ENCODE results near the gene REPIN1.

REPIN1 gene

DNA sequence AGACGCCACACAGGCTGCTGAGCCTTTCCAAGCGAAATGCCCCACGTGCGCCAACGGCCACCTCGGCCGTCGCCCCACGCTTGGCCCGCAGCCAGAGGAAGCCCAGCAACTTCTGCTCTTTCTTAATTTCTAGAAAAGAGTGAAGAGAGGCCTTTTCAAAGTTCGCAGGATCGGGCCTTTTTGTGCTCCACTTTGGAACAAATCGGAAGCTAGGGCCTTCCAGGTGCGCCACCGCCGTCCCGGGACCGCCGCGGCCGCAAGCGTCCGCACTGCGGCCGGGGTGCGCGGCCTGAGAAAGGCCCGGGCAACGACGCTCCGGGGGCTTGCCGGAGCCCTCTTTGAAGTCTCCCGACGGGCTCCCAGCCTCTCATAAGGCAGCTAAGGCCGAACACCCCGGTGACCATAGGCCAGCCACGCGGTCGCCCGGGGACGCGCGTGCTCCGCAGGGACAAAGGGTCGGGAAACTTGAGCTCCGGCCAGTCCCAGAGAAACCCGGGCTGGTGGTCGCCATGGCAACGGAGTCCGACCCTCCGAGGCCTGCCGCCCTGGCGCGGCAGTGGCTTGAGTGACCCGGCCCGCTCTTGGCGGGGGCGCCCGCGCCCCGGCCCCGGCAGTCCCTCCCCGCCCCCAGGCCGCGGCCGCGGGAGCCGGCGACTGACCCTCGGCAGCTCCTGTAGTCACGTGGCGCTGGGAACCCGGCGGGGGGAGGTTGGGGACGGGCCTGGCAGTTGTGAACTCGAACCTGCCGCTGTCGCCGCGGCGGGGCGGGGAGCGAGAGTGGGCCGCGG lies at the start of gene REPIN1:
TSS of gene REPIN1 (plus strand) at position 727 of the 788 bp plus-strand sequence. CDS start 890 bp downstream, outside the sequence.
- DNase-seq: peak; percentile 28

DNA sequence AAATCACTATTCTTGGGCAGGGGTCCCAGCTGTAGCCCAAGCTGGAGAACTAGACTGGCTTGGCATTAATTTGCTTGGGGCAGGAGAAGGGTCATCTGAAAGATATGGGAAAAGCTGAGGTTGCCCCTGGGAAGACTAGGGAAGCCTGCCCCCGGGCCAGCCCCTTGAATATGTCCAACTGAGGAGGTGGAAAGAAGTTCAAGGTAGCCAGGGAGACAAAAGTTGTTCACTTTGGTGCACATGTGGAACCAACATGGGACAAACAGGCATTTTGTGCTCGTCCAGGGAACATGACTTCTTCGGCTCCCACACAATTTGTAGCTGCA lies 46.9 kb upstream of the REPIN1 start:
- no peak for DNase-seq

DNA sequence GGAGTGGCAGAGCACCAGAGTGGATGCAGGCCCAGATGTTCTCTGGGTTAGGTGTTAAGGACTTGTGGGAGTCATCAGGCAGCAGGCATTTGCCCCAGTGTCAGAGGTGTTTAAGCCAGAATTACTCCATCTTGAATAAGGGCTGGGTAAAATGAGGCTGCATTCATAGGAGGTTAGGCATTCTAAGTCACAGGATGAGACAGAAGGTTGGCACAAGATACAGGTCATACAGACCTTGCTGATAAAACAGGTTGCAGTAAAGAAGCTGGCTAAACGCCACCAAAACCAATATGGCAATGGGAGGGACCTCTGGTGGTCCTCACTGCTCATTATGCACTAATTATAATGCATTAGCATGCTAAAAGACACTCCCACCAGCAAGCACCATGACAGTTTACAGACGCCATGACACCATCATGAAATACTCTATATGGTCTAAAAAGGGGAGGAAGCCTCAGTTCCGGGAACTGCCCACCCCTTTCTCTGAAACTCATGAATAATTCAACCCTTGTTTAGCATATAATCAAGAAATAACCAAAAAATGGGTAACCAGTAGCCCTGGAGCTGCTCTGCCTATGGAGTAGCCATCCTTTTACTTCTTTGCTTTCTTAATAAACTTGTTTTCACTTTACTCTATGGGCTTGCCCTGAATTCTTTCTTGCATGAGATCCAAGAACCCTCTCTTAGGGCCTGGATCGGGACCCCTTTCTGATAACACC lies 46.3 kb upstream of the REPIN1 start:
- no peak for DNase-seq

DNA sequence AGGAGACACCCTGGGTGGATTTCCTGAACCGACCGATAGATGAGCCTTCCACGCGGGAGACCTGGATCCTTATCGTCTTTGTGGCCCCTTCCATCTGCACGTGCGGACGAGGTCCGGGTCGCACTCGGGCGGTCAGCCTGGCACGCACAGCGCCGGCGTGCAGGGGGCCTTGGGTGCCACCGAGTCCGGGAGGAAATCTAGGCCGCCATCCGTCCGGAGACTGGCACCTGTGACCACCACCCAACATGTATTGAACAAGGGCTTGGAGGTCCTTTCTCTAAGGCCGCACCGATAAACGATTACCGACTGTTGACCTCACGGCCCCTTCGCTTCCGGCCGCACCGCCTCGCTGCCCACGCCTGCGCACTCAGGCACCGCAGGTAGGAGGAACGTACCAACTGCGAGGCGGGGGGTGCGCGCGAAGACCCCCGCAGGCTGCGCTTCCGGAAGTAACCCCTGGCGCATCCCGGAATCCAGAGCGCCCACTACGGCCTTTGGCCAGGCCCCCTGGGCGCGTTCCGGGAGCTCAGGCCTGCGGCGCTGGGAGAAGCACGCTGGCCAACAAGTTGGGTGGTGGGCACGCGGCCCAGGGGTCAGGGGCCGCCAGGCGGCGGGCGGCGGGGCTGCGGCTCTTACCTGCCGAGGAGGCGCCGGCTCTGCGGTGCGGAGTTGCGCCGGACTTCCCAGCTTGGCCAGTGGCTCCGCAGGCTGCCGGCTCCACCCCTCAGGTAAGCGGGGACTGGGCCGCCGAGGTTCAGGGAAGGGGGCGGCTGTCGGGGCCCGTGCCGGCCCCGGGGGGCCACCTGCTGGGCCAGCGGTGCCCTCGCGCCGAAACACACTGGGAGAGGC lies 45.6 kb upstream of the REPIN1 start, which contains the start of the genes ACTR3C and LRRC61:
TSS of gene ACTR3C (minus strand) at position 713 of the 849 bp plus-strand sequence. CDS start 28,249 bp downstream, outside the sequence.
TSS of gene LRRC61 (plus strand) at position 523 of the 849 bp plus-strand sequence. CDS start 13,507 bp downstream, outside the sequence.
- peak; percentile 54 for DNase-seq

DNA sequence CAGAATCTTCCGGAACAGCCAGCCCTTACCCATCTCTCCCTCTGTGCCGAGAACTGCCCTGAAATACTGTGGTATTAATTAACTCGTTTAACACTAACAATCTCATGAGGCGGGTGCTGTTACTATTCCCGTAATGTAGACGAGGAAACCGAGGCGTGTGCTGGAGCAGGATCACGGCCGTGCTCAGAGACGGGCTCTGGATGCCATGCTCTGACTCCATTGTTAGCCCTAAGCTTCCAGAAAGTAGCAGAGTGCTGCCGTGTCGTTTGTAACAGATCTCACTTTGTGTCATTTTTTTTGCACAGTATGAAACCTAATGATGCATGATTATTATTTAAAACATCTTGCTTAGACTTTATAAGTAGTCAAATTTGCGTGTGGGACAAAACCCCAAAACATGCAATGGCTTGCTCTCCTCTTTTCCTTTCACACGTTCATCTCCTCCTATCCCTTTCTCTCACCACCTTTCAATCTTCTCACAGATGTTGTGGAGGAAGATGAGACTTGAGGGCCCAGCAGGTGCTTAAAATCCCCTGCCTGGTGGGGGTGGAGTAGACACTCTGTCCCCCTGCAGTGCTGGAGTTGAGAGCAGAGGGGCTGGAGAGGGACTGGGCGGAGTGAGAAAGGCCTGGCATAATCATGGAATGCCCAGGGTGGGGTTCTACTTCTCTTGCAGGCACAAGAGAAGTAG lies 44.8 kb upstream of the REPIN1 start:
- DNase-seq: no peak

DNA sequence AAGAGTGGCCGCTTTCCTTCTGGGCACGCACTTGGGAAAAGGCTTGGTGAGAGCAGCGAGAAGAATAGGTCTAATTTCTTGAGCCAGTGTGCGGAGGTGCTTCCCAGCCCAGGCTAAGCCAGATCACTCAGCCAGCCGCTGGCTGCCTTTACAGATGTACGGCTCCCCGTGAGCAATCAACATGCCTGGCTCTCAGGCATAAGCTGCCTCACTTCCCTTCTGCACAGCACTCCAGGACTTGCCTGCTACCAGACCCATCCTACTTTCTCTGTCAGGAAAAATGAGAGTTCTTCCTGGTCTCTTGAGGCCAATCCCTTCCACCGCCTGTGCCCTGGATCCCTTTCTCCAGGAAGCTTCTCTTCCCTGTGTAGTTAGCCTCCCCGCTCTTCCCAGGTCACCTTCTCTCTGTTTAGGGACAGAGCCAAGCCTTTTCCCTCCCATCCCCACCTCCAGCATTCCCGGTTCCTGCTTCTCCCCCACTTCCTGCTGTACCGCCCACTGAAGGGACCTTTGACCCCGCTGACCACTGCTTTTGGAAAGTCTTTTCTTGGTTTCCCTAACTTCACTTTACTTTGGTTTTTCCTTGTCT lies 44.2 kb upstream of the REPIN1 start:
- DNase-seq: no peak

DNA sequence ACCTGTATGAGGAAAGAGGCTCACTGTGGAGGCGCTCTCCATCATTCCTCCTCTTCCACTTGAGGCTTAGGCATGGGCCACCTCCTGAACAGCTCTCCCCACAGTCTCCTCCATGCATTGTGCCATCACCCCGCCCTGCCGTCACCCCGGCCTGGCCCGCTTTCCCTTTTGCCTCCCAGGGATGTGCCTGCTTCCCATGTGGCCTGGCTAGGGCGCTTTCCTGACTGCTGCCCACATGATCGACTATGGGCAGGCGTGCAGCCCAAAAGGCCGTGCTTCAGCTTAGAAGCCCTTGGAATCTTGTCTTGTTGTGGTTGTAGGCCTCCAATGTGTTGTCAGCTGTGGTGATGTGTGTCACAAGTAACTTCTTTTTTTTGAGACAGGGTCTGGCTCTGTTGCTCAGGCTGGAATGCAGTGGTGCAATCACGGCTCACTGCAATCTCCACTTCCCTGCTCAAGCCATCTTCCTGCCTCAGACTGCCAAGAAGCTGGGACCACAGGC lies 43.5 kb upstream of the REPIN1 start:
- DNase-seq: no peak

DNA sequence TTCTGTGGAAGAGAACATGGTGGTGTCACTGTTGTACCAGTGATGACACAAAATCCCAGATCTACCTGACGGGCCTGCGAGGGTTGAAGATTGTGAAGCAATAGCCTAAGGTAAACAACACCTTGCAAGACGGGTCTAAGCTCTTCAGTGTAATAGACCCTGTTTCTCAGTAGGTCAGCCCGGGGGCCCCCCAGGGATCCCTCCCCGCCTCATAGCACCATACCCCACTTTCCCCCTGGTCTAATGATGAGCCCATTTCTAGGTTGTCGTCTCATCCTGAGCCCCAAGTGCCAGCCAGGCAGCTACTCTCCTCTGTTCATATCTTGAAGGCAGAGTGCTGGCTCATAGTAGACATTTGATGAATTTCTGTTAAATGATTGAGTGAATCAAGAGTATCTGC lies 42.7 kb upstream of the REPIN1 start:
- DNase-seq: no peak

DNA sequence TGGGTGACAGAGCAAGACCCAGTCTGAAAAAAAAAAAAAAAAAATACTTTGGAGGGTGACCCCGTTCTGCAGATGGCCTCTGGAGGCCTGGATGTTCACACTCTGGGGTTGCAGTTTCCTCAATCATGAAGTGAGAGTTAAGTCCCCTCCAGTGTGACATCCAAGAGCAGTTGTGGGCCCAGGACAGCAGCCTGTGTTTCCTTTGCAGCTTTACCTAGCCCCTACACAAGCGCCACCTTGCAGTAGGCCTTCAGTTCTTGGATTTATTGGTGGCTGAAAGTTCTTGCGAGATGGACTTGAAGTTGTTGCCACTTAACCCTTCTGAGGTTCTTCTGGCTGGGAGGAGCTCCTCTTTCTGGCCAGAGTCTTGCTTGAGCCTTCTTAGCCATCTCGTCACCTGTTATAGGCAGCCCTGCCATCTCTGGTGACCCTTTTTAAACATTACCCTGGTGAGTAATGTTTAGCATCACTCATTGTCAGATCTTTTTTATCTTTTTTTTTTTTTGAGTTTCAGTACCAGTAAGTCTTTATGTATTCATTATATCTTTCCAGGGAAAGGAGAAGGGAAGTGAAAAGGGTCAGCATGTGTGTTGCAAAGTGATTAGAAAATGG lies 41.9 kb upstream of the REPIN1 start:
- no peak for DNase-seq

DNA sequence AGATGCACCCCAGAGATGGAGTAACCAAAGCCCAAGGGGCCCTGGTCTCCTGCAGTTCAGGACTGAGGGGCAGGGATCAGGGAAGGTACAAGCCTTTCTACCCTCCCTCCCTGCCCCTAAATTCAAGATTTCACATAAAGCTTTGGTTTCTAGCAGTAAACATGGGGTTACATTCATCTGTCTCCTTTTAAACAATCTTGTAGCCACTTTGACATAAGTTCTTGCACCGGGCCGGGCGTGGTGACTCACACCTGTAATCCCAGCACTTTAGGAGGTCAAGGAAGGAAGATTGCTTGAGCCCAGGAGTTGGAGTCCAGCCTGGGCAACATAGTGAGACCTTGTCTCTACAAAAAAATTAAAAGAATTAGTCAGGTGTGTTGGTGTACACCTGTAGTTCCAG lies 41.3 kb upstream of the REPIN1 start:
- DNase-seq: no peak

DNA sequence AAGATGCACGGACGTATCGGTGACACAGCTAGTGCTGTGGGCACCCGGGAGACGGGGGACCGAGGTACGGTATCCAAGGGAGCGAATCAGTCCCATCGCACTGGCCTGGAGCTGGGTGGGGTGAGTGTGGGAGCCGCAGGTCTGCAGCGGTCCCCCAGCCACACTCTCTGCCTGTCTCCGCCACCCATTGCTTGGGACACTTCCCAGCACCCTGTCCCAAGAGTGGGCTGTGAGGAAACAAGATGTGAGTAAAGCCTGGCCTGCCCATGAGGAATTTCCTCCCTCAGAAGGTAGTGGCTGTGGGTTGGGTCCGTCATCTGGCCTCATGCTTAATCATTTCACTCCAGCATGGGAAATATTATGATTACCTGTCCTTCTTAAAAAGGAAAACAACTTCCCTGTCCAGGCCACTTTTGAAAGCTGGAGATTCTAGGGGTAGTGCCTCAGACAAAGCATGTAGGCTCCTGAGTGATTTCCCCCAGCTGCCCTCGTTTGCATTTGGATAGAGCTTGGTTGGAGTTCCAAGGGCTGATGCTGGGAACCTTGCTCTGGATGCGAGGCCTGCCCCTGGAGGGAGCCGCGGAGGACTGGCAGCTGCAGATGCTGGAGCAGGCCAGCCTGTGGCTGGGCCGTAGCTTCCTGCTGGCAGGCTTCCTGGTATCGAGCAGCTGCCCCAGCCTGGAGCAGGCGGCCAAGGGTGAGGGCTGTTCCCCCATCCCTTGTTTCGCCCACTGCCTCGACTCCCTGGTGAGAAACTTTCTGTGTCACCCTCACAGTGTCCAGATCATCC lies 39.1 kb upstream of the REPIN1 start:
- no peak for DNase-seq

DNA sequence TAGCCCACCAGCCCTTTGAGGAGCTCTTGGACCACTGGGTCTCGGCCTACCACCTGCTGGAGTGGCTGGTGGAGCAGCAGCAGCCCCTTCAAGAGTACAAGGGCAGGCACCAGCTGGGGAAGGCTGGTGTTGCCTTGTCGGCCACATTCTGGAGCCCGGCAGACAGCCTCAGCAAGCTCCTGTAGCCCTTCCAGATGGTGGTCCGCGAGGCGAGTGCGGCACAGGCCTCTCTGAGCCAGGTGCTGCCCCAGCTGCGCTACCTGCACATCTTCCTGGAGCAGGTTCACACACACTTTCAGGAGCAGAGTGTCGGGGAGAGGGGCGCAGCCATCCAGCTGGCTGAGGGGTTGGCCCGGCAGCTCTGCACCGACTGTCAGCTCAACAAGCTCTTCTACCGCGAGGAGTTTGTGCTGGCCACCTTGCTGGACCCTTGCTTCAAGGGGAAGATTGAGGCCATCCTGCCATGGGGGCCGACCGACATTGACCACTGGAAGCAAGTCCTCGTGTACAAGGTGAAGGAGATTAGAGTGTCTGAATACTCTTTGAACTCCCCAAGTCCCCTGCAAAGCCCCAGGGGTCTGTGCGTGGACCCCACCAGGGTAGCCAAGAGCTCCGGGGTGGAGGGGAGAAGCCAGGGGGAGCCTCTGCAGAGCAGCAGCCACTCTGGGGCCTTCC lies 38.3 kb upstream of the REPIN1 start:
- DNase-seq: no peak

DNA sequence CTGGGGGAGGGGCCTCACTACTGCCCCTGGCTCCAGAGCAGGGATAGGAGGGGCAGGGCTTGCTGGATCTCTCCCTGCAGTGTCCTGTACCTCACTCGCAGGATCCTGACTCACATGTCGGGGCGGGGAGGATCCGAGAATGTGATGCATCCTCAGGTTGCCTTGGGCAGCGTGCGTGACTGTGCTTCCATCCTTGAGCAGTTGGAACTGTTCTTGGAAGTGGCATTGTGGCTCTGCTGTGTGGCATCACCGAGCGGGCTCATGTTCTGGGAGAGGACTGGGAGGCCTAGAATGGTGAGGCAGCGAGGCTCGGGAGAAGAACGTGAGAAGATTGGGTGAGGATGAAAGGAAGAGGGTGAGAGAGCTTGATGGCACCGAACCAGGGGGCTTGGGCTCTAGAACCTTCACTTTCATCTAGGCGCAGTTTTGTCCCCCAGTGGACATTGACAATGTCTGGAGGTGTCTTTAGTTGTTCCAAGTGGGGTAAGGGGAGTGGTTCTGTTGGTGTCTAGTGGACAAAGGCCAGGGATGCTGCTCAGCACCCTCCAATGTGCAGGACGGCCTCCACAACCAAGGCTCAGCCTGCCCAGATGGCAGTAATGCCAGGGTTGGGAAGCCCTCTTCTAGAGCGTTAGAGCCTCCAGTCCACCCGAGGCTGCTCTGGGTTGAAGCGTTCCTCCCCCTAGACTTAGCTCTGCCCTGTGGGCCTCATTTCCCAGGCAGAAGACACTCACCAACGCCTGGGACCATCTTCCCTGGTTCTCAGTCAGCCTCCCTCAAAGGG lies 35.6 kb upstream of the REPIN1 start:
- no peak for DNase-seq

DNA sequence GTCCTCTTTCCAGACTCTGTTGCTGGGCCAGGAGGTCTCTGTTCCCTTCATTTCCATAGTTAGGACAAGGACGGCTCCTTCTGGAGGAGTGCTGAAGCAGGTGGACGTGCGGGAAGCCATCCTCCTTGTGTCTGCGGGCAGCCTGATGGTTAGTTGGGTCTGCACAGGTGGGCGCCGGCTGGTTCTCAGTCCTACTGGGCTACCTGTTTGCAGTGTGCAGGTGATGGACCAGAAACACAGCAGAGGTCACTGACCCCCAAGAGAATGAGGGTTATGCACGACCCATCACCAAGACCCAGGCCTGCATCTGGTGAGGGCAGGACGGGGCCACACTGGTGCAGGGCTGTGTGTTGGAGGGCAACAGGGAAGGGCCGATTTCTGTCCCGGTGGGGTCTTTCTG lies 35.0 kb upstream of the REPIN1 start:
- no peak for DNase-seq

DNA sequence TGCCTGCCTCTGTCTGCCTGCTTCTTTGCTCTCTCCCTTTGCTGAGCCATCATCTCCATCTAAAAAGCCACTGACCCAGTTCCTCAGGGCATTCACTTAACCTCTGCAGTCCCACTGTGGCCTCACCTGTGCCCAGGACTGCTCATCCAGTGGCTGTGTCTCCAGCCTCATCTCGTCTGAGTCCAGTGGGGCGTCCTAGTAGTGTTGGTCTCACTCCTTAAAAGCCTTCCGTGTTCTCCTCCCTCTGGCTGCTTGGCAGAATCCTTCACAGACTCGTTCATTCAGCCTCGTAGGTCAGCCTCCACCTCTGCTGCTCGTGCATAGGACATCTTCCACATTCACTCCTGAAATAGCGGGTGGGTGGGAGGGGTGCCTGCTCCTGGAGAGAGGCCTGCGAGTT lies 34.5 kb upstream of the REPIN1 start:
- no peak for DNase-seq

DNA sequence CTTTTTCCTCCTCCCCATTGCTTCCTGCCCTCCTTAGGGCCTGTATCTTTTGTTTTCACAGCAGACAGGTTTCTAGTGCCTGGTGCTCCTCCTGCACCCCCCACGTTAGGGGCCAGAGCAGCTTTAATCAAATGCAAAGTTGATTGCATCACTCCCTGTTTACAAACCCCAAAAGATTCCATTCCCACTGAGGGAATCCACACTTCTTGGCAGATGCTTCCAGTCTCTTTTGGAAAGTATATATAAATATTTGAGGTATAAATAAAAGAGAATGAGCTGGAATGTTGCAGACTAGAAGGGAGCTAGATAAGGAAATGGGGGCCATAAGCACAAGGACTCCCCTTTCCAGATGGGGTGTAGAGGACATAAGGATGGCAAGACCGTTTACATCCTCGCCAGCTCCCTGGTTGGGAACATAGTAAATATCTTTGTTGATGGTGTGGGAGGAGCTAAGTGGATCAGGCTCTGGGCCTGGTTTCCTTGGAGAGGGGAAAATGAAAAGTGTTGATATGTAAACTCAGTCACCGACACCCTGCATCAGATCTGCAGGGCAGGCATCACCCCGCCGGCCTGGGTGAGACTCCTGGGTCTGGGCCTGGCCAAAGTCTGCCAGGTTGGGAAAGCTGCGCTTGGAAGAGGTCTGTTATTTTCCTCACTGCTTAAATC lies 33.4 kb upstream of the REPIN1 start:
- no peak for DNase-seq

DNA sequence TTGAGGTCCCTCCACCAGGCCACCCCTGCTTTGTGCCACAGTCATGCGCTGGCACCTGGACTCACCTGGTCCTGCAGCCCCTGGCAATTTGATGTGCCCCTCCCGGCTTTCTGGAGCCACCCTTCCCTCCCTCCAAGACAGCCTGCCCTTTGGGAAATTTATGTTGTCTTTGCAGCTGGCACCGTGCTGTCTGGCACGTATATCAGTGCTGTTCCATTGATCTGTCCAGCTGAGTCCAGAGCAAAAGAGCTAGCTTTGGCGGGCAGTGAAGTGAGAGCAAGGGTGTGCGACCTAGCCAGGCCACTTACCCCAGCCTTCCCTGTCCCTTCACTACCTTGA lies 32.9 kb upstream of the REPIN1 start:
- DNase-seq: no peak

DNA sequence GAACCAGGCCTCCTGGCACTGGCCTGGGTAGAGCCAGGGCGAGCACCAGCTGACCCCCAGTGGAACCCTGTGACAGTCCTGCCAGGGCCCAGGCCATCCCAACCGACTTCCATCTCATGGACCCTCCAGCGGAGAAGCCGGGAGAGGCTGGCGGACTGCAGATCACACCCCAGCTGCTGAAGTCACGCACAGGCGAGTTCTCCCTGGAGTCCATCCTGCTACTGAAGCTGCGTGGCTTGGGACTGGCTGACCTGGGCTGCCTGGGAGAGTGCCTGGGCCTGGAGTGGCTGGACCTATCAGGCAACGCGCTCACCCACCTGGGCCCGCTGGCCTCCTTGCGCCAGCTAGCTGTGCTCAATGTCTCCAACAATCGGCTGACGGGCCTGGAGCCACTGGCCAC lies 31.9 kb upstream of the REPIN1 start:
- no peak for DNase-seq

DNA sequence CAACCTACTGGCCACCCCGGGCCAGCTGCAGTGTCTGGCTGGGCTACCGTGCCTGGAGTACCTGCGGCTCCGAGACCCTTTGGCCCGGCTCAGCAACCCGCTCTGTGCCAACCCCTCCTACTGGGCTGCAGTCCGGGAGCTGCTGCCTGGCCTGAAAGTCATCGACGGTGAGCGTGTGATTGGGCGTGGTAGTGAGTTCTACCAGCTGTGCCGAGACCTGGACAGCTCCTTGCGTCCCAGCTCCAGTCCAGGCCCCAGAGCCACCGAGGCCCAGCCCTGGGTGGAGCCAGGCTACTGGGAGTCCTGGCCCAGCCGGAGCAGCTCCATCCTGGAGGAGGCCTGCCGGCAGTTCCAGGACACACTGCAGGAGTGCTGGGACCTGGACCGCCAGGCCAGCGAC lies 31.4 kb upstream of the REPIN1 start:
- no peak for DNase-seq
